Cardiac muscle cell (in vitro differentiated cells and primary cell): Measurements from ENCODE around the gene F2. TPM values are rescaled to one million over a fixed set of nuclear protein-coding genes. Genes with fewer than 3 reads are reported as not detected.

Source experiments
- DNase-seq, 2 donors: peaks; one replicate each; pipeline versions ENCODE4 v3.0.0 to v3.0.0-alpha.2; 2010 to 2017; ENCODE audit warnings: low read depth in 1 of 2, low spot score in 1 of 2
- H3K27ac ChIP-seq: fragments of 200-600 bp; sonication (generic); 2 replicates; pipeline ENCODE4 v1.5.1; 2016
- H3K27me3 ChIP-seq: fragments of 200-600 bp; sonication (generic); 2 replicates; pipeline ENCODE4 v1.6.0; 2016; ENCODE audit warnings: control low read depth
- H3K36me3 ChIP-seq: fragments of 200-600 bp; sonication (generic); 2 replicates; pipeline ENCODE4 v1.5.1; 2016; ENCODE audit warnings: control low read depth
- H3K4me1 ChIP-seq: fragments of 200-600 bp; sonication (generic); 2 replicates; pipeline ENCODE4 v1.8.1; 2017; ENCODE audit warnings: low read depth, mild to moderate bottlenecking, mixed run types
- H3K4me3 ChIP-seq: fragments of 200-600 bp; sonication (generic); 2 replicates; pipeline ENCODE4 v1.5.1; 2016; ENCODE audit warnings: mild to moderate bottlenecking
- H3K9me3 ChIP-seq: fragments of 200-600 bp; sonication (generic); 2 replicates; pipeline ENCODE4 v1.5.1; 2017; ENCODE audit warnings: low read depth, mild to moderate bottlenecking, control low read depth
- polyA plus RNA-seq: library from polyadenylated mRNA; unstranded; fragments of >200 nt; fragmentation: Nextera tagmentation; extraction: Ambion mirVana; gene quantifications from 2 replicates; pipeline ENCODE4 v1.2.1, GENCODE V29; 2016
- total RNA-seq: library from RNA; depleted of rRNA; stranded (reverse); fragments of >200 nt; gene quantifications from 2 replicates; pipeline ENCODE4 v1.2.3, GENCODE V29; 2016
- TF ChIP-seq, protein P1 (sequence below): IDR thresholded peaks from 2 replicates; pipeline ENCODE4 v1.5.1; 2012; ENCODE audit warnings: low read depth, mild to moderate bottlenecking, low read length

The F2 gene
- total and polyA plus RNA-seq, 2 experiments from 2014 or later = 0.27 TPM; not detected in 1

DNA sequence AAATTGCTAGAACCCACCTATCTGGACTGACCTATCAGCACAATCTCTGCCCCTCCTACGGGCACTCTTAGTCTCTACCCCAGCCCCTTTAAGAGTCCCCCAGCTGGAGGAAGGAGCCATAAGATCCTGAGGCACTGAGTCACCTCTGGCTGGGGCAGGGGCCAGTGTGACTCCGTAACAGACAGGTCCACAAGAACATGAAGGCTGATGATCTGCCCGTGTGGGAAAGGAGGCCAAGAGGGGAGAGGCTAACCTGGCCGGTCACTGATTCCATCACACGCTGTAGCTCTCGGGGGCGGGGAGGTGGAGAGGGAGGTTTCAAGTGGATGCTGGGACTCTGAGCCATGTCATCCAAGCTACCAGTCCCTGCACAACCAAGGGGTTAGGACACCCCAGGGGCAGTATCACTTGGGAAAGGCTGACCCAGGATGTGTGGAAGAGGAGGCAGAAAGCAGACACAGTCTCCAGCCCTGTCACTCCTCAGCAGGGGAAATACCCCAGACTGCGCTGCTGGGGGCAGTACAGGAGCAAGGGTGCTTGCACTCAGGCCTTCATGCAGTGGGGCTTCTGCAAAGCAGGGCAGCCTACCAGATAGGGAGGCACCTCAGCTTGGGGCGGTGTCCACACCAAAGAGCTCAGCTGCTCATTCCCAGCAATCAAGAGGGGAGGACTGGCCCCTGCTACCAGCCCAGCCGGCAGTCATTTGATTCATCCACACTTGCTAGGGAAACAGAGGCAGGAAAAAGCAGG lies 40.8 kb upstream of the F2 start:
- Histone ChIP-seq H3K4me1 (peaks cover 14% of the 10 kb centered on the region), H3K27me3 (no peaks in the 10 kb centered on the region), H3K36me3 (peaks cover 34% of the 10 kb centered on the region), H3K9me3 (no peaks in the 10 kb centered on the region), H3K4me3 (no peak overlapping the region), H3K27ac (no peak overlapping the region)
- TF ChIP-seq, protein P1, sequence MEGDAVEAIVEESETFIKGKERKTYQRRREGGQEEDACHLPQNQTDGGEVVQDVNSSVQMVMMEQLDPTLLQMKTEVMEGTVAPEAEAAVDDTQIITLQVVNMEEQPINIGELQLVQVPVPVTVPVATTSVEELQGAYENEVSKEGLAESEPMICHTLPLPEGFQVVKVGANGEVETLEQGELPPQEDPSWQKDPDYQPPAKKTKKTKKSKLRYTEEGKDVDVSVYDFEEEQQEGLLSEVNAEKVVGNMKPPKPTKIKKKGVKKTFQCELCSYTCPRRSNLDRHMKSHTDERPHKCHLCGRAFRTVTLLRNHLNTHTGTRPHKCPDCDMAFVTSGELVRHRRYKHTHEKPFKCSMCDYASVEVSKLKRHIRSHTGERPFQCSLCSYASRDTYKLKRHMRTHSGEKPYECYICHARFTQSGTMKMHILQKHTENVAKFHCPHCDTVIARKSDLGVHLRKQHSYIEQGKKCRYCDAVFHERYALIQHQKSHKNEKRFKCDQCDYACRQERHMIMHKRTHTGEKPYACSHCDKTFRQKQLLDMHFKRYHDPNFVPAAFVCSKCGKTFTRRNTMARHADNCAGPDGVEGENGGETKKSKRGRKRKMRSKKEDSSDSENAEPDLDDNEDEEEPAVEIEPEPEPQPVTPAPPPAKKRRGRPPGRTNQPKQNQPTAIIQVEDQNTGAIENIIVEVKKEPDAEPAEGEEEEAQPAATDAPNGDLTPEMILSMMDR = no peak
- DNase-seq = no peak

DNA sequence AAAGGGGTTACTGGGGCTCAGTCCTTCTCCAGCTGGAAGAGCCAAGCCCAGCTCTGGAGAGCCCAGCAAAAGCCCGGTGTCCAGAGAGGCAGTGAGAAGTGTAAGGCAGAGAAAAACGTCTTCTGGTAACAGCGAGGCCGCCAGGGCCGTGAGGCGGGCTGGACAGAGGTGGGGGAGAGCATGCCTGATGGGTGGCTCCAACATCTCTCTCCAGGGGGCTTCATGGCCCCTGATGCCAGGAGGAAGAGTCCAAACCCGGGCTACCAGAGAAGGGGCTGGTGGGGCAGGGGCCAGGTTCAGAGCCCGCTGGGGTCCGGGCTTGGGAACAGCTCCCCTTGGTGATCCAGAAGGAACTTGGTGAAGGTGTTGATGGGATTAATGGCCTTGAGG lies 40.3 kb upstream of the F2 start:
- H3K4me1 ChIP-seq = peaks cover 14% of the 10 kb centered on the region
- H3K9me3 ChIP-seq = no peaks in the 10 kb centered on the region
- peaks cover 30% of the 10 kb centered on the region for H3K36me3 ChIP-seq
- no peak overlapping the region for H3K4me3 ChIP-seq
- H3K27me3 ChIP-seq = no peaks in the 10 kb centered on the region
- no peak for DNase-seq
- TF ChIP-seq, protein P1 = no peak
- no peak overlapping the region for H3K27ac ChIP-seq

DNA sequence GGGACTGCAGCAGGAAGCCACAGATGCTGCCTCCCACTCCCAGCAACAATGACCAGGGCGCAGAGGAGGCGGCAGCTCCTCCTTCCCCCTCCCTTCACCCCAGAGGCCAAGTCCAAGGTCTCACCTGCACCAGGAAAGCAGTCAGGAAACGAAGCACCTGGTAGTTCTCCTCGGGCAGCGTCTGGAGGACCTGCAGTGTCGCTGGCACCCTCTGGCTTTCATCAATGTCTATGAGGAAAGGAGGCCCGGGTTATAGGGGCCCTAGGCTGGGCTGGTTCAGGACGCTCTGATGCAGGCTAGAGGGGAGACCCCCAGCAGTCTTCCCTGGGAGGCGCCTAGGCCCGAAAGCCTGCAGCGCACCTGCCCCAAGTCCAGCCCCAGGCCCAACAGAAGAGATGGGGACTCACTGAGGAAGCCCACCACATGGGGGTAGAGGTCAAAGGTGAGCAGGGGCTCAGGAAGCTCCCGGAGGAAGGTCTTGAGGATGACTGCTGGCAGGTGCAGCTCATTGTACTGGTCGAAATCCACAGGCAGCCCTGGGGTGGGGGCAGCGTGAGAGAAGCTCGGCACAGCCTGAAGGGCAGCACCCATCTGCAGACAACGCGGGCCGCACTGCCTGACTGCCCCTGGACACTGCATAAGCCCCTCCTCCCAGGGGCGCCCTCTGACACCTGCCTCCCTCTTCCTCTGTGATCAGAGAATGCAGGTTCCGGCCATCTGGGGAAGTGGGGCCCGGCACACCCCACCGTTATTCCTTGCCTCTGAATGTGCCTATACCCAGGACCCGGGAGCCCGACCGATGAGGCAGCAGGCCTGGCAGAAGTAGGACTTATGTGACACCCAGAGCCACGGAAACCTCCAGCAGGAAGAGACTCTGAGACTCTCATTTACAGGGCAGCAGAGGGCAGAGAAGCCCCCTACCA lies 39.5 kb upstream of the F2 start:
- TF ChIP-seq, protein P1 = no peak
- DNase-seq = no peak
- no peak overlapping the region for H3K27ac ChIP-seq
- H3K27me3 ChIP-seq = no peaks in the 10 kb centered on the region
- no peaks in the 10 kb centered on the region for H3K9me3 ChIP-seq
- H3K36me3 ChIP-seq = peaks cover 30% of the 10 kb centered on the region
- peaks cover 8% of the 10 kb centered on the region for H3K4me1 ChIP-seq
- H3K4me3 ChIP-seq = no peak overlapping the region

DNA sequence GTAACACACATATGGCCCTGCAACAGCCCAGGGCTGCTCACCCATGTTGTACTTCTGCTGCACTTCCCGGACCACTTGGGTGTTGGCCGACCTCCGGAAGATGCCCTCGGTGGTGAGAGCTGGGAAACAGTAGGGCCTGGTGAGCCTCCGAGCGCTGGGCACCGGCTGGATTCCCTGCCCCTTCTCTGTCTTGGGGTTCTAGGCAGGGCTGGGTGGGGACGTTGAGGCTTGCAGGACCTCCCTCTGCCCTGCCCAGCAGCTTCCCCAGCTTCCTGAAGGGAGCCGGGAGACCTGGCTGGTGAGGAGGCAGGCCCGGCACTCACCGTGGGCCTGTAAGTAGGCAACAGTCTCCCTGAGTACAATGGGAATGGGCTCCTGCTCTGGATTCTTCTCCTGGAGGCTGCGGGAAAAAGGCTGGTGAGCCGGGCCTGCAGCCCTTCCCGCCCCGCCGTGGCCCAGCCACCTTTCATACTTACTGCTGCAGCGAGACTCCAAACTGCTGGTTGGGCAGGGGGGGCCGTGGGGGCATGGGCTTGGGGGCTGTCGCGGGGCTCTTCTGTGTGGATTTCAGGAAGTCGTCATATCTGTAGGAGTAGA lies 38.8 kb upstream of the F2 start:
- Histone ChIP-seq H3K27me3 (no peaks in the 10 kb centered on the region), H3K4me3 (no peak overlapping the region), H3K36me3 (peaks cover 30% of the 10 kb centered on the region), H3K27ac (no peak overlapping the region), H3K9me3 (no peaks in the 10 kb centered on the region), H3K4me1 (peaks cover under 1% of the 10 kb centered on the region)
- TF ChIP-seq, protein P1 = no peak
- DNase-seq = no peak

DNA sequence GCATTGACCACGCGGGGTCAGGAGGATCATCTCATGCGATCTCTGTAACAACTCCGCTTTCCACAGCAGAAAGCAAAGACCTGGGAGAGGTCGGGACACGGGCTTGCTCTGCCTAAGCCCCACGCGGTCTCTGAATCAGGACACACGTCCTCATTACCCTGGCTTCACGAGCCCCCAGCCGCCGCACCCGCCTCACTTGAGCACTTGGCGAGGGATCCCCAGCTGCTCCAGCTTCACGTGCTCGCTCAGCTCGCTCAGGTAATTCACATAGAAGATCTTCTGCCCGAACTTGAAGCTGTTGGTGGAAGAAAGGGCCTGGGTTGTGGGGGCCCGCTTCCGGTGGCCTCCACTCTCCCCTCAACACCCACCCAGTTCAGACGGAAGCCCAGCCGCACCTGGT lies 38.2 kb upstream of the F2 start:
- no peak for DNase-seq
- H3K9me3 ChIP-seq = no peaks in the 10 kb centered on the region
- H3K27ac ChIP-seq = no peak overlapping the region
- no peaks in the 10 kb centered on the region for H3K27me3 ChIP-seq
- H3K36me3 ChIP-seq = peaks cover 30% of the 10 kb centered on the region
- H3K4me1 ChIP-seq = no peaks in the 10 kb centered on the region
- TF ChIP-seq, protein P1 = no peak
- H3K4me3 ChIP-seq = no peak overlapping the region
